GM21529 (cell line): ENCODE results near the gene SLC43A3.

Experiments
- ATAC-seq: cut with Tn5 transposase; IDR thresholded peaks from one replicate; pipeline ENCODE4 v1.9.1; 2021; ENCODE audit not compliant: unreplicated experiment

SLC43A3 gene

GRCh38 chr11:57430952-57431351, 4.0 kb upstream of the SLC43A3 start:
- ATAC-seq = no peak

GRCh38 chr11:57429946-57430345, 3.0 kb upstream of the SLC43A3 start:
- no peak for ATAC-seq

- ATAC-seq = no peak
Measured at GRCh38 chr11:57428643-57429042, 1.7 kb upstream of the SLC43A3 start.

GRCh38 chr11:57427727-57428082, 784 bp upstream of the SLC43A3 start:
- ATAC-seq = no peak

GRCh38 chr11:57426439-57426928, 437 bp downstream of the SLC43A3 start:
- no peak for ATAC-seq

- ATAC-seq = no peak
Measured at GRCh38 chr11:57425565-57426438, 1.1 kb downstream of the SLC43A3 start.

- ATAC-seq = peak; percentile 90
Measured at GRCh38 chr11:57424792-57425564, 1.9 kb downstream of the SLC43A3 start.

- ATAC-seq = no peak
Measured at GRCh38 chr11:57424137-57424791, 2.7 kb downstream of the SLC43A3 start.

- no peak for ATAC-seq
Measured at GRCh38 chr11:57422669-57423068, 4.3 kb downstream of the SLC43A3 start.

GRCh38 chr11:57421805-57422204, 5.1 kb downstream of the SLC43A3 start:
- no peak for ATAC-seq

- ATAC-seq = no peak
Measured at GRCh38 chr11:57421066-57421465, 5.9 kb downstream of the SLC43A3 start.

GRCh38 chr11:57419146-57419545, 7.8 kb downstream of the SLC43A3 start:
- ATAC-seq = no peak

- ATAC-seq = no peak
Measured at GRCh38 chr11:57418131-57418530, 8.8 kb downstream of the SLC43A3 start.

GRCh38 chr11:57417056-57417455, 9.9 kb downstream of the SLC43A3 start:
- no peak for ATAC-seq

GRCh38 chr11:57416436-57416835, 10.5 kb downstream of the SLC43A3 start:
- no peak for ATAC-seq

- no peak for ATAC-seq
Measured at GRCh38 chr11:57414612-57415212, 12.2 kb downstream of the SLC43A3 start.

GRCh38 chr11:57413681-57414080, 13.2 kb downstream of the SLC43A3 start:
- ATAC-seq = no peak

- ATAC-seq = no peak
Measured at GRCh38 chr11:57410287-57410686, 16.6 kb downstream of the SLC43A3 start.

GRCh38 chr11:57409321-57410100, 17.4 kb downstream of the SLC43A3 start:
- no peak for ATAC-seq

GRCh38 chr11:57408771-57409170, 18.1 kb downstream of the SLC43A3 start:
- ATAC-seq = no peak
